Measurements from ENCODE around the gene TBCCD1.

DNA sequence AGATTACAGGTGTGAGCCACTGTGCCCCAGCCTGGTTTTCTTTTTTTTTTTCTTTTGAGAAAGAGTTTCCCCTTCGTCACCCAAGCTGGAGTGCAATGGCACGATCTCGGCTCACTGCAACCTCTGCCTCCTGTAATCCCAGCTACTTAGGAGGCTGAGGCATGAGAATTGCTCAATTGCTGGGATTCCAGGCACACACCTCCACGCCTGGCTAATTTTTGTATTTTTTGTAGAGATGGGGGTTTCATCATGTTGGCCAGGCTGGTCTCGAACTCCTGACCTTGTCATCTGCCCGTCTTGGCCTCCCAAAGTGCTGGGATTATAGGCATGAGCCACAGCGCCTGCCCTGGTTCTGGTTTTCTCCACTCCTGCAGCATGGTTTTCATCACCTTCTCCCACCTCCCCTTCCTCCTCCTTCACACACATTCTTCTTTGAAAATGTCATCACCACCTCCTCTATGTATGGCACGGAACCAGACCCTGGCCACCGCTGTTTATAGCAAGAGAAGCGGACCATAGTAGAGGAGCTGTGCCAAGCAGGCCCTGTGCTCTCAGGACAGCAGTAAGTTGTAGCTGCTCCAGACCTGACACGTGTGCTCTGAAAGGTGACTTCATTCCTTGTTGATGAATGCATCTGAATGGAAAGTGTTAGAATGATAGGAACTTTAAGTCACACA lies 31.1 kb upstream of the TBCCD1 start:
- TF ChIP-seq, protein P1, sequence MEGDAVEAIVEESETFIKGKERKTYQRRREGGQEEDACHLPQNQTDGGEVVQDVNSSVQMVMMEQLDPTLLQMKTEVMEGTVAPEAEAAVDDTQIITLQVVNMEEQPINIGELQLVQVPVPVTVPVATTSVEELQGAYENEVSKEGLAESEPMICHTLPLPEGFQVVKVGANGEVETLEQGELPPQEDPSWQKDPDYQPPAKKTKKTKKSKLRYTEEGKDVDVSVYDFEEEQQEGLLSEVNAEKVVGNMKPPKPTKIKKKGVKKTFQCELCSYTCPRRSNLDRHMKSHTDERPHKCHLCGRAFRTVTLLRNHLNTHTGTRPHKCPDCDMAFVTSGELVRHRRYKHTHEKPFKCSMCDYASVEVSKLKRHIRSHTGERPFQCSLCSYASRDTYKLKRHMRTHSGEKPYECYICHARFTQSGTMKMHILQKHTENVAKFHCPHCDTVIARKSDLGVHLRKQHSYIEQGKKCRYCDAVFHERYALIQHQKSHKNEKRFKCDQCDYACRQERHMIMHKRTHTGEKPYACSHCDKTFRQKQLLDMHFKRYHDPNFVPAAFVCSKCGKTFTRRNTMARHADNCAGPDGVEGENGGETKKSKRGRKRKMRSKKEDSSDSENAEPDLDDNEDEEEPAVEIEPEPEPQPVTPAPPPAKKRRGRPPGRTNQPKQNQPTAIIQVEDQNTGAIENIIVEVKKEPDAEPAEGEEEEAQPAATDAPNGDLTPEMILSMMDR (IDR thresholded peaks at IDR 0.05; ENCODE audit: poor library complexity, severe bottlenecking), result no peak
- no peak for TF ChIP-seq TAF1 (IDR thresholded peaks at IDR 0.05; ENCODE audit: low read depth)
- TF ChIP-seq EP300 (conservative IDR thresholded peaks at IDR 0.05; ENCODE audit: poor library complexity, severe bottlenecking), result no peak
- TF ChIP-seq RAD21 (conservative IDR thresholded peaks at IDR 0.05), result no peak
- no peak for TF ChIP-seq EZH2 (IDR thresholded peaks at IDR 0.05; ENCODE audit: borderline replicate concordance, insufficient read depth, low read length, poor library complexity, severe bottlenecking)
- TF ChIP-seq POLR2AphosphoS5 (IDR thresholded peaks at IDR 0.05), result no peak

All from neural cell (in vitro differentiated cells).